ENCODE measurements around the gene CCL15.
"Not testable (repeated sequence)": the region's sequence is repeated elsewhere in the genome, so short reads cannot be mapped to it uniquely, and the experiment has no call there.

The CCL15 gene, protein sequence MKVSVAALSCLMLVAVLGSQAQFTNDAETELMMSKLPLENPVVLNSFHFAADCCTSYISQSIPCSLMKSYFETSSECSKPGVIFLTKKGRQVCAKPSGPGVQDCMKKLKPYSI

DNA sequence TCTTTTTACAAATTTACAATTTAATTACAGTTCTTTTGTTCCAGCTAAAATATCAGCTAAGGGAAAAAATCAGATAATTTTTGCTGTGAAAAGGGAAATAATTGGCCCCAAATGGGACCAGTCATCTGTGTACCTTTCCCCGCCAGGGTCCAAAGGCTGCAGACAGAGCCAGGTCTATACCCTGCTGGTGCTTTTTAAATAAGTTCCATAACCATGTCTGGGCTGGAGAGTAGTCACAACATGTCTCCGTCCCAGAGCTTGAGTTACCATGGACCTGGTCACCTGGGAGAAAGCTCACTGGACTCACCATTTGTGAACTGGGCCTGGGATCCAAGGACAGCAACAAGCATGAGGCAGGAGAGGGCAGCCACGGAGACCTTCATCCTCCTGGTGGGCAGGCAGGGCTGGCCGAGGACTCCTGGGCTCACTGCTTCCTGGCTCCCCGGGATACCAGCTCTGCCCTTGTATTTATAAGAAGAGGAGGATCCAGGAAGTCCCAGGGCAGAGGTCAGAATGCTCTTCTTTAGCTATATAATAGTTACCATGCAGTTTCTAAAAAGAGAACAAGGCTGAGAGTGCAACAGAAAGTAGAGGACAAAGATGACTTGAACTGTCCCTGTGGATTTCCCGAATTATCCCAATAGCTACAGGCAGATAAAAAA, at the start of gene CCL15:
TSS of gene CCL15 (minus strand) at position 444 of the 662 bp plus-strand sequence. CDS start at position 383, 61 bp downstream.
- DNase-seq: no peak

DNA sequence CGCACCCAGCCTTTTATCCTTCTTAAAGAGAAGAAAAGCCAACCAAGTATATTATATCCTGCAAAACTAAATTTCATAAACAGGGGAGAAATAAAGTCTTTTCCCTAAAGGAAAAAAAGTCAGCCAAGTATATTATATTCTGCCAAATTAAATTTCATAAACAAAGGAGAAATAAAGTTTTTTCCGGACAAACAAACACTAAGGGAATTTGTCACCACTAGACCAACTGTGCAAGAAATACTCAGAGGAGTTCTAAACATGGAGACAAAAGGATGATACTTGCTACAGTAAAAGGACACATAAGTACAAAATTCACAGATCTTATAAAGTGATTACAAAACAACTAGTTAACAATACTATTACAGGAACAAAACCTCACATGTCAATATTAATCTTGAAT, 48.3 kb upstream of the CCL15 start:
- DNase-seq: no peak

DNA sequence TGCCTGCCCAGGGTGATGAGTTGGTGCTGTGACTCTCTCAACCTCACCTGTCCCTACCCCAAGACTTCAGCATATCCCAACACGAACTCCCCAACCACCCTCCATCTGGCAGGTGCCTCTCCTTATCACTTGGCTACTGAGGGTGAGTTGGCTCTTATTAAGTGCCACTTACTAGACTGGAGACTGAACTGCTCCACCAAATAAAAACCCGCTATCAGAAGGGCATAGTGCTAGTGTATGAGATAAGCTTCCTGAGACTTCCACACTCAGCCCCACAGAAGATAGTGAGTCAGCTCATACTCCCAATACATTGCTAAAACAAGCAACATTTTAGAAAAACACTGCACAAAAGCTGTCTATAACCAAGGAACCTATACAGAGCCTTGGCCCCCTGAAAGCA, 46.7 kb upstream of the CCL15 start:
- no peak for DNase-seq

DNA sequence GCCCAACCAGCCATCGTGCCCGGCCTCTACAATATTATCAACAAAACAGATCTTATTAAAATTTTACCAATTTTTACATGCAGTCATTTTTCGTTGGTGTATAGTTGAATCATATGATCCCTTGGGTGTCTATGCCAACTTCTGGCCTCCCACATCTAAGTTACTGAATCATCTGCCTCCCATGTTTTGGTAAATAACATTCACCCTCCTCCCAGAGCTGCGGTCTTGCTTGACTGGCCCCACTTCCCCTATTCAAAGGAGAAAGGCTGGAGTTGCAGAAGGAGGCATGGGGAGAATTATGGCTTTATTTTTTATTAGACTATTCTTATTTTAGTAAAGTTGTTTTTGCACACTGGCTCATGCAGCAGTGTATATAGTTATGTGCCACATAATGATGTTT, 34.9 kb upstream of the CCL15 start:
- no peak for DNase-seq

DNA sequence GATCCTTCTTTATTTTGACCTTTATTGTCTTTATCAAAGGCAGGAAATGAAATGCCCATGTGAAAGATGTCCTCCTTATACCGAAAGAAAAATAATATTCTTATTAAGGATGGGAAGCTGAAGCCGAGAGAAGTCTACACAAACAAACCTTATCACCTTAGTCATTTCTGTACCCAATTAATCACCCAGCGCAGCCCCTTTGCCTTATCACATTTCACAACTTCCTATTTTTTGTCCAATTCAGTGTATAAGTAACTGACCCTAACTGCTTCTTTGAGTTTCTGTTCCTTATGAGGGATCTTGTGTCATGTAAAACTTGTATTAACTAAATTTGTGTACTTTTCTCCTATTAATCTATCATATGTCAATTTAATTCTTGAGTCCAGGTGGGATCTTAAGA, 32.8 kb upstream of the CCL15 start:
- no peak for DNase-seq

DNA sequence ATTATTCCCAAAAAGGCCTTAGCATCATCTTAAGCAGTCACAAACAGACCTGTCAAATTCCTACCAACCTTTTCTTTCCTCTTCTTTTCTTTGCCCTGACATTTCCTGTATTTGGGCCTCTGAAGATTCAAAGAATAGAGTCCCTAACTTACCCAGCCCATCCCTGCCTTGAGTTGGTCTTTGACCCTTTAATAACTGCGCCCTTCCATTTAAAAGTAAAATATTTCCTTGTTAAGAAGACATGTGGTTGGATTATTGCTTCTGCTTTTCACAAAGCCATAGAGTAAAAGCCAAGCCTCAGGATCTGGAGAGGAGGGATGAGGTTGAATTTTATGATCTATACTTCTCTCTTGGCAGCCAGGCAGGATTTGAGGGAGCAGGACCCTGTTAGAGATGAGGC, 29.6 kb upstream of the CCL15 start:
- DNase-seq: no peak

DNA sequence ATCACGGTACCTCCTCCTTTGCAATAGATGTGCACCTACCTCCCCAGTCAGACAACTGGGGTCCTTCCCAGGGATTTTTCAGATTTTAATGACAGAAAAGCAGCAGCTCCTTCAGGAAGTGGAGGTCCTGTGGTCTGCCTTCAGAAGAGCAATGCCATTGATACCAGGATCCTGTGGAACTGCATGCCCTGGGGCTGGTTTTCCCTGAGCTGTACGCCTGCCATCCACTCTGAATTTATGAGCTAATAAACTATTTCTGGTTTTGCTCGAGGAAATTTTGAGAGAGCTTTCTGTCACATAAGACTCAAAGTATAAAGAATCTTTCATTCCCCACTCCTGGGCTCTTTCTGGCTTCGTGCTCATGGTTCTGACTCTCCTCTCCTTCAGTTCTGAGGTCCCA, 26.4 kb upstream of the CCL15 start:
- no peak for DNase-seq

DNA sequence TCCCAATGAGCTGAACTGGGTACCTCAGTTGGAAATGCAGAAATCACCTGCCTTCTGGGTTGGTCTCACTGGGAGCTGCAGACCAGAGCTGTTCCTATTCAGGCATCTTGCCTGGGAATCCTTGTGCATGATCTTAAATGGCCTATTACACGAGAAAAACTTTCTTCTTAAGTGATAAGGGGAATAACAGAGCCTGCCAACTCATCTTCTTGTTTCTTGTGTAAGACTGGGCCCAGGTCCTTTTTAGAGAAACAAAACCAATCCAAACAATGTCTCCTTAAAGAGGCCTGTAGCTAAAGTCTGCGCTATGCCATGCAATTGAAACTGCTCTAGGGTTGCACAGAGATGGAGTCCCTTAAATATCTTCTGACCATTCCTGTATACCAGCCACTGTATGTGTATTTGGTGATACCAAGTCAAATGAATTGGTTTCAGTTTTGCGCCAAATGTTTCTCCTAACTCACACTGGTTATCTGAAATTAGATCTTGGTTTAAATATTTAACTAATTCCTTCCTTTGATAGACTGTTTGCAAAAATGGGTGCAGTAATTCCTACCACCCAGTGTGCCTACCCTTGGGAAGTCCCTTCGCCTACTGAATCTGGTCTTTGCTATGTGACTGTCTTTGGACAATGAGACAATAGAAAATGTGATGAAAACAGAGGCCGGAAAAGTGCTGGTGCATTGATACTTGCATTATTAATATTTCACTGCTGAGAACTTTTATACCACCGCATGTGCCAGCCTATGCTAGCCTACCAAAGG, 22.9 kb upstream of the CCL15 start:
- no peak for DNase-seq

DNA sequence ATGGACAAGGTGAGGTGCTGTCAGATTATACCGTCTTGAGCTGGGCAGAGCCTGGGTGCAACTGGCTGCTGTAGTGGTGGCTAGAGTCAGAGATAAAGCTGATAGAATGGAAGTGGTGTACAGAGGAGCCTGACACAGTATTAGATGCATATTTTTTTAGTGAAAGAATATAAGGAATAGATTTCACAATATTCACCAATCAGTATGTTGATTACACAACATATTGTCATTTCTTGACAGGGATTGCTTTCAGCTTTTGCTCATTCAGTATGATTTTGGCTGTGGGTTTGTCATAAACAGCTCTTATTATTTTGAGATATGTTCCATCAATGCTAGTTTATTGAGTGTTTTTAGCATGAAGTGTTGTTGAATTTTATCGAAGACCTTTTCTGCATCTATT, 18.1 kb upstream of the CCL15 start:
- DNase-seq: no peak

DNA sequence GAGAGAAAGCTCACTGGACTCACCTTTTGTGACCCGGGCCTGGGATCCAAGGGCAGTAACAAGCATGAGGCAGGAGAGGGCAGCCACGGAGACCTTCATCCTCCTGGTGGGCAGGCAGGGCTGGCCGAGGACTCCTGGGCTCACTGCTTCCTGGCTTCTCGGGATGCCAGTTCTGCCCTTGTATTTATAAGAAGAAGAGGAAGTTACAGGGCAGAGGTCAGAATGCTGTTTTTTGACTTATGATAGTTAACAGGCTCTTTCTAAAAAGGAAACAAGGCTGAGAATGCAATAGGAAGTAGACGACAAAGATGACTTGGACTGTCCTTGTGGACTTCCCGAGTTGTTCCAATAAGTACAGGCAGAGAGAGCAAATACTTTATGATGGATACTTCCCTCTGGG, 16.4 kb upstream of the CCL15 start, which contains the start of gene CCL23:
TSS of gene CCL23 (minus strand) at position 174 of the 400 bp plus-strand sequence. CDS start at position 99, 75 bp downstream.
- DNase-seq: no peak

DNA sequence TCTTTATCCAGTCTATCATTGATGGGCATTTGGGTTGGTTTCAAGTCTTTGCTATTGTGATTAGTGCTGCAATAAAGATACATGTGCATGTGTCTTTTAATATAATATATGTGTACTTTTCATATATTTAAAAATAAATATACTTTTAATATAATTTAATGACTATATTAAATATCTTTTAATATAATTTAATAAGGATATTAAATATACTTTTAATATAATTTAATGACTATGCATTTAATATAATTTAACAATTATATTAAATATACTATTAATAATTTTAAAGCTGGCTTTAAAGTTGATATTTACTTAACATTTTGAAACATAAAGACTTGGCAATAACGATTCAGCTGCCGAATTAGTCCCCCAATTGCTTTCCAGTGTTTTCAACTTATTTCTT, 15.2 kb upstream of the CCL15 start:
- DNase-seq: no peak

DNA sequence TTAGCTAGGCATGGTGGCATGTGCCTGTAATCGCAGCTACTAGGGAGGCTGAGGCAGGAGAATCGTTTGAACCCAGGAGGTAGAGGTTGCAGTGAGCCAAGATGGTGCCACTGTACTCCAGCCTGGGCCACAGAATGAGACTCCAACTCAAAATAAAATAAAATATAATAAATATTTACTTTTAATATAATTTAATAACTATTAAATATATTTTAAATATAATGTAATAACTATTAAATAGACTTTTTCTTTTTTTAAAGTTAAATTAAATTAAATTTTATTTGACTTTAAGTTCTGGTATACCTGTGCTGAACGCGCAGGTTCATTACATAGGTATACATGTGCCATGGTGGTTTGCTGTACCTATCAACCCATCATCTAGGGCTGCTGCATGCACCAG, 14.5 kb upstream of the CCL15 start:
- not testable (repeated sequence) for DNase-seq

DNA sequence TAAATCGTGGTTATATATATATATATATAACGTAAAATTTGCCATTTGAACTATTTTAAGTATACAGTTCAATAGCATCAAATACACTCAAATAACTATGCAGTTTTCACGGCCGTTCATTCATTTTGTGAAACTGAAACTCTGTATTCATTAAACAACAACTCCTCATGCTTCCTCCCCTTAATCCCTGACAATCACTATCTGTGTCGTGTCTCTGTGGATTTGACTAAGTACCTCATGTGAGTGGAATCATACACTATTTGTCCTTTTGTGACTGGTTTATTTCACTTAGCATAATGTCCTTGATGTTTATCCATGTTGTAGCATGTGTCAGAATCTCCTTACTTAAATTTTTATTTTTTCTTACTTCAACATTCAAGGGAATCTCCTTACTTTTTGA, 13.6 kb upstream of the CCL15 start:
- no peak for DNase-seq

DNA sequence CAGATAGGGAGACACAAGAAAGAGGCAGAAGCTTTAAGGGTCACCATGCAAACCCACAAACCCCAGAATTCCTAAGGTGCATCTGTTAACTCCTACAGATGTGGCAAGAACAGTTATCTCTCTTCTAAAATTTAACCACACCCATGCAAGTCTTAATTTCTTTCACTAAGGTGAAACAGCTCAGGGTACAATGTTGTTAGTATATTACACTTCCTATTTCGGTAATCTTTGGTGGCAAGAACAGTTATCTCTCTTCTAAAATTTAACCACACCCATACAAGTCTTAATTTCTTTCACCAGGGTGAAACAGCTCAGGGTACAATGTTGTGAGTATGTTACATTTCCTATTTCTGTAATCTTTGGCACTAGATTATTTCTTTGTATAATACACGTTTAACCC, 9.8 kb upstream of the CCL15 start:
- no peak for DNase-seq

DNA sequence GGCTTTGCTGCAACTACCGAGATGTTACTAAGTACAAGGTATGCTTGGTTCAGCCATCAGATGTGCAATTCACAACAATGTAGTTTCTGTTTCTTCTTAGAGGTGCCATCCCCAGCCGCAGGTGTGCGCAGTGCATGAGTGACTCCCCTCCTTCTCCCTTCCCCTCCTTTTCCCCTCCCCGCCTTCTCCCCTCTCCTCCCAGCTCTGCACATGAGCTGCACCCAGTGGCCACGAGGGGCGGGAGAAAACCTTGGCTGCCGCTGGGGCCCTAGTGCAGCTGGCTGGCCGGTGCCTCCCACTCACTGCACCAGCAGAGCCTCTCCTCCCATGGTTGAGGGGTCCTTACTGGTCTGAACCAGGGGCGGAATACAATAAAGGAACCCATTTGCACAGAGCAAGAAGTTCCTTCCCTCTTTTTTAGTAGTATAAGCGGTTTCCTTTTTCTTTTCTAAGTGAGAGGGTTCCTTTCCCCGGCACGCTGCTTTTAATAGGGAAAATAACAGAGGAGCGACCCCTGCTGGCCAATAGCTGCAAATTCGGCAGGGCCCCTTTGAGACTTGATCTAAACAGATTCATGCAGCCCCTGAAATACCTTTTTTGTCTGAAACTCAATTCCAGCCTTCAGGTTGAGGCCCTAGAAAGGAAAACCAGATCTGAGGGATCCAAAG, 7.8 kb upstream of the CCL15 start:
- no peak for DNase-seq

DNA sequence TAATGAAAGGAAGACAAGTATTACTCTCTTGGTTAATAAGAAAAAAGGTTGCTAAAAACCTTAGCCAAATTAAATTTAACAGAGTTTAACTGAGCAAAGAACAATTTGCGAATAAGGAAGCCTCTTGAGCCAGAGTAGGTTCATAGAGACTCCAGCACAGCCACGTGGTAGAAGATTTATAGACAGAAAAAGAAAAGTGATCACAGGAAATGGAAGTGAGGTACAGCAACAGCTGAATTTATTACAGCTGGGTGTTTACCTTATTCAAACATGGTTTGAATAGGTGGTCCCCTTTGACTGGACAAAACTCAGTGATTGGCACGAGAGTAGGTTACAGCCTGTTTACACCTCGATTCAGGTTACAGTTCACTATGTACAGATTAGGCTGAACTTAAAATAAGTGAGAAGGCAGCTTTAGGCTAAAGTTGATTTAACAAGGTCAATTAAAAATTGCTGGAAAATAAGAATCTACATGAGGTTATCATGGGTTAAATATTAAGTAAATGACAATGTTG, 3.3 kb upstream of the CCL15 start:
- no peak for DNase-seq

DNA sequence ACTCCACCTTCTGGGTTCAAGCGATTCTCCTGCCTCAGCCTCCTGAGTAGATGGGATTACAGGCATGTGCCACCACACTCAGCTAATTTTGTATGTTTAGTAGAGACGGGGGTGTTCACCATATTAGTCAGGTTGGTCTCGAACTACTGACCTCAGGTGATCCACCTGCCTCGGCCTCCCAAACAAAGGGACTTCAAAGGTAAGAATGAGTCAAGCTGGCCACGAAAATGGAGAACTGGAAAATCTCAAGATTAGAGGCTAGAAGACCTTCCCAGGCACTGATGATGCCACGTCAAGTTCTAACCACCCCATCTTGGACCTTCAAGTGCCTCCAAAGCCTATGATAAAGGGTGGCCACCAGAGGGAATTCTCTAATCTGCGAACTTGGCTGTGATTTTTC, 1.3 kb upstream of the CCL15 start:
- DNase-seq: no peak

DNA sequence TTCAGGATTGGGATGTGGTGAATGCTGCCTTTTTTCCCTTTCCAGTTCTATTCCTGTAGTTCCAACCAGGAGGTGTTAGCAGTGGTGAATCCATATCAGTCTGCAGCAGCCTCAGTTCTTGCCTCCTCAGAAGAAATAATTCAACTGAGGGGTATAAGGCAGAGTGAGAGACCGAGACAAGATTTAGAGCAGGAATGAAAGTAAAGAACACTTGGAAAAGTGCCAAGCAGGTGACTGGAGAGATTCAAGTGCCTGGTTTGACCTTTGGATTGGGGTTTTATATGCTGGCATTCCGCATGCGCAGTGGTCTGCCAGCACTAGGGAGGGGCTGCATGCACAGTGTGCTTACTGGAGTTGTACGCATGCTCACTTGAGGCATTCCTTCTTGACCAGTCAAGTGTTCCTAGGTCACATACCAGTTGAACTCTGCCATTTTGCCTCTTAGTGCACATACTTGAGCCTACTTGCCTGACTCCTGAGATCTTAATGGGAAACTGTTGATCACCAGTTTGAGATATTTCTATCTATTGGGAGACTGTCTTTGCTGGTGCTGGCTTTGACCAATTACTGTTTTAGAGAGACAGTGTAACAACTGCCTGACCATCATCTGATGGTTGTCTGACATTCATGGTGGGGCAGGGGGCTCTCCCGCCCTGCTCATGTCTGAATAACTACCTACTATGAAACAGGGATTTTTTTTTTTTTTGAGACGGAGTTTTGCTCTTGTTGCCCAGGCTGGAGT, 680 bp upstream of the CCL15 start:
- DNase-seq: no peak

DNA sequence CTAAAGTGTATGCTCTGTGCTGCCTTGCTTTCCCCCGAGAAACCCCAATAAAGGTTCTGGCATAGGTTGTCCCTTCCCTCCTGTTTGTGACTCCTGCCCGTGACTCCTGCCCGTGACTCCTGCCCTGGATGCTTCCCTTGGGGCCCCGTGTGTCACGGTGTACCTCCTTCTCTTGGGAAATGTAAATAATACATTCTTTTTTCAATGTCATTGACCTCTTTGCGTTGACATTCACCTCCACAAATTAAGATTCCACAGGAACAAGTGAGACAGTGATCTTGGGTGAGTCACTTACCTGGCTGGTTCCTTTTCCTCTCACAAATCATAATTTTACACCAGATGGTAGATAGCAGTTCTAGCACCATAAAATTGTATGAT, 632 bp downstream of the CCL15 start:
- no peak for DNase-seq

DNA sequence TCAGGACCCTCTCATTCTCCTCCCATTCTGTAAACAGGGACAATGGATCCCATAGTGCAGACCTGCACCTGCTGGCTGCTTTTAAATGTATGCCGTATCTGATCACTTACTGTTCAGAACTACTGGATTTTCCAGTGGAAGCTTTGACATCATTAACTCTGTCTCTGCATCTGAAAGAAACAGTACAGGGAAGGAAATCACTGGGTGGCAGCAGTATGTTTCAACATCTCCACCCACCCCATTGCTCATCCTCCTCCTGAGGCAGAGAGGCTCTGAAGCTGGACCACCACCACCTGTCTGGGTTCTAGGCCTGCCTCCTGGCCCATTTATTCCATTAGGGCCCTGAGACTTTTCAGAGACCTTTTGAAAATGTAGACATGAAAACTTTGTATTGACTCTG, 2.6 kb downstream of the CCL15 start:
- DNase-seq: no peak

DNA sequence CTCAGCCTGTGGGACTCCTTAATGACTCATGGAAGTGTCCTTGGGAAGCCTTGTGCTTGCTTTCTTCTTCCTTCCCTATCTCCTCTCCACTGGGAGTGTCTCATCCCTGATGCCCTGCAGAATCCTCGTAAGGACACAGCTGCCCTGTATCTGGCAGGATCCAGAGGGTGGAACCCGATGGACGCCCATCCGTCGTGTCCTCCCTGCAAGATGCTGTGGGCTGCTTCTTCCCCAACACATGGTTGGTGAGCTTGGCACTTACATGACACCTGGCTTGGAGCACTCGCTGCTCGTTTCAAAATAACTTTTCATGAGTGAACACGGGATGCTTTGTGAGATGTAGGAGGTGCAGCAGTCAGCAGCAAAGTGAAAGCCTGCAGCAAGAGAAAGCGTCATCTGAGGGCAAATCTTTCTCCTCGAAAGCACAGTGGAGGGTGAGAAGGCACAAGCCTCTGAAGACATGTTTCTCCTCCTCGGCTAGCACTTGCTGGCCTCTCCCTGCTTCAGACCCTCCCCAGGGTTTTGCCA, 3.3 kb downstream of the CCL15 start:
- DNase-seq: no peak

DNA sequence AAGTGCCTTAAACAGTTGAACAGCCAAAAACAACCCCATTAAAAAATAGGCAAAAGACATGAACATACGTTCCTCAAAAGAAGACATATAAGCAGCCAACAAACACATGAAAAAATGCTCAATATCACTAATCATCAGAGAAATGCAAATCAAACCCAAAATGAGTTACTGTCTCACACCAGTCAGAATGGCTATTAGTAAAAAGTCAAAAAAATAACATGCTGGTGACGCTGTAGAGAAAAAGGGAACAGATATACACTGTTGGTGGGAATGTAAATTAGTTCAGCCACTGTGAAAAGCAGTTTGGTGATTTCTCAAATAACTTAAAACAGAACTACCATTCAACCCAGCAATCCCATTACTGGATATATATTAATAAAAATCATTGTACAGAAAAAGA, 6.0 kb downstream of the CCL15 start:
- not testable (repeated sequence) for DNase-seq

DNA sequence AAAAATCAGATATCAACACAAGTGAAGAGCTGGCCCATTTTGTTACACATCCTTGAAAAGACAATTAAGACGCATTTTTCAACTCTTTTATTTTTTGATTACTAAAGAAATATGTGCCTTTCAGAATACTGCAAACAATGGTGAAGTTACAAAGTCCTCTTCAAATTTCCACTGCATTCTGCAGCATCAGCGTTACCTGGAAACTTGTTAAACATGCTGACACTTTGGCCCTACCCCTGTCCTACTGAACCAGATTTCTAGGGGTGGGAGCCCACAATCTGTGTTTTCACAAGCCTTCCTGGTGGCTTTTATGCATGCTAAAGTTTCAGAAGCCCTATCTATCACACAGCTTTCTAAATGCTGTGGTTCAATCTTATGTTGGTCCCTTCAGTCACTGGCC, 10.3 kb downstream of the CCL15 start:
- DNase-seq: no peak
